ENCODE results near the gene SARDH. TPM values are rescaled to one million over a fixed set of nuclear protein-coding genes. Genes with fewer than 3 reads are reported as not detected.

SARDH gene
- total RNA-seq, 1 experiment from 2014 or later, result 5.3 TPM

GRCh38 chr9:133657120-133657661, 81.0 kb downstream of the SARDH start:
- H2BK20ac ChIP-seq (ENCODE audit: low read depth, low read length, poor library complexity, severe bottlenecking), result no peak overlapping the region
- H3K14ac ChIP-seq (ENCODE audit: insufficient read depth, low read length), result no peak overlapping the region; the same call in 1 of the 2 replicates
- no peak overlapping the region for H2BK120ac ChIP-seq (ENCODE audit: low read depth, low read length, poor library complexity, severe bottlenecking)
- Mint-ChIP-seq H3K27ac (no peak overlapping the region; a peak in 2 of 7 replicates), H3K36me3 (ENCODE audit: insufficient read depth in 1 of 3, low read depth in 3 of 3) (no peaks in the 10 kb centered on the region), H3K4me3 (no peak overlapping the region), H3K4me1 (peaks cover 15 to 46% of the 10 kb centered on the region in 2 experiments), H3K9me3 (no peaks in the 10 kb centered on the region), H3K27me3 (ENCODE audit: low read depth) (peaks cover 92% of the 10 kb centered on the region)
- H3K27ac ChIP-seq (ENCODE audit: insufficient read length, low read depth, low read length), result no peak overlapping the region
- no peak overlapping the region for H3K56ac ChIP-seq (ENCODE audit: insufficient read length, low read depth, low read length)
- H2BK15ac ChIP-seq (ENCODE audit: low read depth, low read length), result no peak overlapping the region
- H3K27me3 ChIP-seq (ENCODE audit: insufficient read depth, low read length), result no peaks in the 10 kb centered on the region; the same call in 1 of the 2 replicates
- no peak overlapping the region for H4K5ac ChIP-seq (ENCODE audit: insufficient read length, low read depth, low read length)
- H2AK5ac ChIP-seq (ENCODE audit: insufficient read length, low read length), result no peak overlapping the region
- H3K23me2 ChIP-seq (ENCODE audit: insufficient read length, low read depth, low read length, poor library complexity, severe bottlenecking), result no peaks in the 10 kb centered on the region
- no peak overlapping the region for H3K4ac ChIP-seq (ENCODE audit: low read depth, low read length)
- no peaks in the 10 kb centered on the region for H4K20me1 ChIP-seq (ENCODE audit: control insufficient read depth, insufficient read depth, insufficient read length)
- no peak for TF ChIP-seq CTCF (conservative IDR thresholded peaks at IDR 0.05)
- H3K4me2 ChIP-seq (ENCODE audit: insufficient read depth, insufficient read length, low read length), result no peak overlapping the region
- H3T11ph ChIP-seq (ENCODE audit: low read length), result no peak overlapping the region
- no CpG with 5 or more reads among the region's 13 CpGs for WGBS (ENCODE audit: extremely low coverage, insufficient read length, low lambda C conversion rate)
- no peak overlapping the region for H4K91ac ChIP-seq (ENCODE audit: insufficient read length, low read depth, low read length)
- H2BK12ac ChIP-seq (ENCODE audit: insufficient read length, low read depth, low read length), result no peak overlapping the region
- H3K9ac ChIP-seq (ENCODE audit: extremely low read depth, insufficient read length, low read length), result no peak overlapping the region
- H4K8ac ChIP-seq (replicated peaks; ENCODE audit: insufficient read length, low read depth, low read length), result no peak overlapping the region
- H3K9me3 ChIP-seq (ENCODE audit: control insufficient read depth, low read depth, low read length), result no peaks in the 10 kb centered on the region
- H3K18ac ChIP-seq (ENCODE audit: insufficient read length, low read depth, low read length), result no peak overlapping the region
- H2BK5ac ChIP-seq (ENCODE audit: insufficient read length, low read length), result no peak overlapping the region
- H3K79me2 ChIP-seq (ENCODE audit: insufficient read depth, low read length), result no peaks in the 10 kb centered on the region
- H3K23ac ChIP-seq (ENCODE audit: insufficient read length, low read depth, low read length), result no peak overlapping the region
- DNase-seq, result no peak
- no peak overlapping the region for H2AFZ ChIP-seq (ENCODE audit: low read length)
- no peaks in the 10 kb centered on the region for H3K79me1 ChIP-seq (ENCODE audit: insufficient read depth, low read depth, low read length, poor library complexity, severe bottlenecking)
- H3K4me1 ChIP-seq (ENCODE audit: insufficient read depth, low read length), result no peaks in the 10 kb centered on the region; the same call in 1 of the 2 replicates

Measured in H9 (cell line).